GM12801 (cell line): Measurements from ENCODE around the gene CACNA1B.

Source experiments
- TF ChIP-seq, protein P1 (sequence below): IDR thresholded peaks from one replicate; pipeline ENCODE4 v1.5.1; 2011; ENCODE audit warnings: control low read depth; ENCODE audit not compliant: insufficient read length; ENCODE audit errors: extremely low read depth

Gene CACNA1B

DNA sequence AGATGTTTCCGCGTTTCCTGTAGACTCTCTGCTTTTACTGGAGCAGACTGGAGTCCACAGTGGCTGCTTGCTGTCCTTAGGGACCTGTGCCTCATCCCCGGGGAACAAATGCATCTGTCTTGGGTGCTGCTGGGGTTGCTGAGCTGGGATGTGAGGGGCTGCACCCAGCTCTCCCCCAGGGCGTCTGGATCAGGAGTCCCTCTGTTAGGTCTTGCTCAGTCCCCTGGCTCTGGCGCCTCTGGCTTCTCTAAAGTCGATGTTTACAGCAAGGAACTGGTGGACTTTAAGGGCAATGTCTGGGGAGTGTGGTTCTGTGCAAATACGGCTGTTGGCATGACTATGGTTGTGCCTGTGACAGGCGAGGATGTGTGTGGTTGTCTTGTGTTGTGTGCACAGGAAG is 91.4 kb downstream of the CACNA1B start:
- TF ChIP-seq, protein P1, sequence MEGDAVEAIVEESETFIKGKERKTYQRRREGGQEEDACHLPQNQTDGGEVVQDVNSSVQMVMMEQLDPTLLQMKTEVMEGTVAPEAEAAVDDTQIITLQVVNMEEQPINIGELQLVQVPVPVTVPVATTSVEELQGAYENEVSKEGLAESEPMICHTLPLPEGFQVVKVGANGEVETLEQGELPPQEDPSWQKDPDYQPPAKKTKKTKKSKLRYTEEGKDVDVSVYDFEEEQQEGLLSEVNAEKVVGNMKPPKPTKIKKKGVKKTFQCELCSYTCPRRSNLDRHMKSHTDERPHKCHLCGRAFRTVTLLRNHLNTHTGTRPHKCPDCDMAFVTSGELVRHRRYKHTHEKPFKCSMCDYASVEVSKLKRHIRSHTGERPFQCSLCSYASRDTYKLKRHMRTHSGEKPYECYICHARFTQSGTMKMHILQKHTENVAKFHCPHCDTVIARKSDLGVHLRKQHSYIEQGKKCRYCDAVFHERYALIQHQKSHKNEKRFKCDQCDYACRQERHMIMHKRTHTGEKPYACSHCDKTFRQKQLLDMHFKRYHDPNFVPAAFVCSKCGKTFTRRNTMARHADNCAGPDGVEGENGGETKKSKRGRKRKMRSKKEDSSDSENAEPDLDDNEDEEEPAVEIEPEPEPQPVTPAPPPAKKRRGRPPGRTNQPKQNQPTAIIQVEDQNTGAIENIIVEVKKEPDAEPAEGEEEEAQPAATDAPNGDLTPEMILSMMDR = no peak

DNA sequence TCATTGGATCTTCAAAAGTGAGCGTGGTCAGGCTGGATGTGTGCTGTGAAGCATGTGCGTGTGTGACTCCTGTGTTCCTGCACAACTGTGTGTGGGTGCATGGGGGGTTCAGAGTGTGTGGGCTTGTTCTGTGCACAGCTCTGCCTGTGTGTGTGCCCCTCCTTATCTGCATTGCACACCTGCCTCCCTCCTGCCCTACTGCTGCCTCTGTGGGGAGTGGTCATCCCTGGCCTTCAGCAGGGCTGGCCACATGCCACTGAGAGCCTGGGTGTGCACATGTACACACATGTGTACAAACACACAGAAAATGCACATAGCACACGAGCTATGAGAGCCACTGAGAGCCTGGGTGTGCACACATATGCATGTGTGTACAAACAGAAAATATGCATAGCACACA is 92.1 kb downstream of the CACNA1B start:
- TF ChIP-seq, protein P1 = no peak

DNA sequence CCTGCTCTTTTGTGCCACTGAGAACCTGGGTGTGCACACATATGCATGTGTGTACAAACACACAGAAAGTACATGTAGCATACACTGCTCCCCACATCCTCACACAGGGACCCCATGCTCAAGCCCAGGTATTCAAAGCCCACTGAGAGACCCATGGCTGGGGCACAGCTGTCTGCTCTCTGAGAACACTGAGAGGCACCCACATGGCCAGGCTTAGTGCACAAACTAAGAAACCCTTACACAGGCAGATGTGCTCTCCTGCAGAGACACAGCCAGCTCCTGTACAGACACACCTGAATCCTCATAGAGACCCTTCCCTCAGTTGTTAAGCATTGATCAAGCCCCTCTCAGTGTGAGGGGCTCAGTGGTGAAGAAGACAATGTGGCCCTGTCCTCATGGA is 92.5 kb downstream of the CACNA1B start:
- TF ChIP-seq, protein P1 = no peak

DNA sequence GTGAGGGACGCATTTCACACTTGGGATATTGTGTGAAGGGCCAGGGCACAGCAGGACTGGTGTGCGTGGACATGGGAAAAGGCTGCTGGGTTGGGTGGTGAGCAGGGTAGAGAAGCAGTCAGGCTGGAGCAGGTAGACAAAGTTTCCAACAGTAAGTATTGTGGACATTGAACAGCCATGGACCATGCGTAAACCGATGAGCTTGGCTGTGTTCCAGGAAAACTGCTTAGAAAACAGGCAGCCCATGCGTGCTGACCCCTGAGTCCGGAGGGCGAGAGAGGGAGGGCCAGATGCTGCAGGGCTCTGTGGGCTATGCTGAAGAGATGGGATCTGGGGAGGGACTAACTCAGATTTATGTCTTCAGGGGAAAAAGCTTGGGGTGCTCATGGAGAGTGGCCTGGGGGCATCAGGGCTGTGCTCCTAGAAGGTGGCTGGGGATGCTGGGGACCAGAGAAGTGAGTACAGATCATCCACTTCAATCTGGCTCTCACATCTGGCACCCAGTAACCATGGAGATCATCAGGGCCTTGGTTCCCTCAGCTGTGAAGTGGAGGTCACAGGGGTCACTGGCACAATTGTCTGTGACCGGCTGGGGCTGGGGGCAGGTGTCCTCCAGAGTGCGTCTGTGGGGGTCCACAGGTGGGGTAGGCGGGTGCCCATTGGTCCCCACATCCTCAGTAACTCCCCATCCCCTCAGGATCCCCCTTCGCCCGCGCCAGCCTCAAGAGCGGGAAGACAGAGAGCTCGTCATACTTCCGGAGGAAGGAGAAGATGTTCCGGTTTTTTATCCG is 93.3 kb downstream of the CACNA1B start:
- TF ChIP-seq, protein P1 = no peak

DNA sequence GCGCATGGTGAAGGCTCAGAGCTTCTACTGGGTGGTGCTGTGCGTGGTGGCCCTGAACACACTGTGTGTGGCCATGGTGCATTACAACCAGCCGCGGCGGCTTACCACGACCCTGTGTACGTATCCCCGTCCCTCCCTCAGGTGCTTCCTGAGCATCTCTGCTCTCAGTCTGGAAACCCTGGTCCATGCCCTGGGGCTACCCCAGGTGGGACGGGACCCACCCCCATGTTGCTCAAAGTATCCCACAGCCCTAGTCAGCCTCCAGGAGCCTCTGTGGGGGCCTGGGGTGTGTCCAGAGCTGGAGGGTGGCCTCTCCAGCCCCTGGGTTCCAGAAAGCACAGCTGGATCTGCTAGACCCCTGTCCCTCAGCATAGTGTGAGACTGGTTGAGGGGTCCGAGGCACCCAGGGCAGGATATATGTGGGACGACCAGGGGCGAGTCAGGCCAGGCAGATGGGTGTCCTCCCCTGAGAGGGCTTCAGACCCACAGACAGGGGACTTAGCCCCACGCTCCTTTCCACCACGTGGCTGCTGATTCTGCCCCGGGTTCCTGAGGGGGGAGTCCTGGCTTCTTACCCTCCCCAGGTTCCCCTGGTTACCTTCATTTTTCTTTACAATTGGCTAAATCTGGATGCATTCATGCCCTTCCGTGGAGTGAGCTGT is 94.0 kb downstream of the CACNA1B start:
- TF ChIP-seq, protein P1 = no peak

DNA sequence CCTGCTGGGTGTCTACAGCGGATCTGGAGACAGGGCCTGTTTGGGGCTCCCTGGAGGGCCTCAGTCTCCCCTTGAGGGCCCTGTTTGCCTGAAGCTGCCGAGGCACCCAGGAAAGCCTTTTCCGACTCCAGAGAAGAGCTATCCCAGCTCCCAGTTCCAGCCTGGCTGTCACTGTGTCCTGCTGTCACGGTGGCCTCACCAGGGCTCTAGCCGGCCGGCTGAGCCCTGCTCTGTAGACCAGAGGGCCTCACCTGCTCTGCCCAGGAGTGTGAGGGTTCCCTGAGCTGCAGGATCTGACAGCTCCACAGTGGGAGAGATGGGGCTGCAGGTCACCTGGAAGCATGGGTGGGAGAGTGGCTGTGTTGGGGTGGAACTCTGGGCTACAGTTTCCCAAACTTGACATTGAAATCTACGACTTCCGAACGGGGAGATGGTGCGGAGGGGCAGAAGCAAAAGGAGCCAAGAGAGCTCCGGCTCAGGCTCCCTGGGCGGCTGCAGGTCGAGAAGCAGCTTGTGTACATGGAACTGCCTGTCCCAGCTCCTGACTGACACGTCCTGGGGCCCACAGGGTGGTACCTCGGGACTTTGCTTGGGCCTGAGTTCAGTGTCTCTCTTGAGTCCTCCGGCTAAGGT is 94.9 kb downstream of the CACNA1B start:
- TF ChIP-seq, protein P1 = no peak

DNA sequence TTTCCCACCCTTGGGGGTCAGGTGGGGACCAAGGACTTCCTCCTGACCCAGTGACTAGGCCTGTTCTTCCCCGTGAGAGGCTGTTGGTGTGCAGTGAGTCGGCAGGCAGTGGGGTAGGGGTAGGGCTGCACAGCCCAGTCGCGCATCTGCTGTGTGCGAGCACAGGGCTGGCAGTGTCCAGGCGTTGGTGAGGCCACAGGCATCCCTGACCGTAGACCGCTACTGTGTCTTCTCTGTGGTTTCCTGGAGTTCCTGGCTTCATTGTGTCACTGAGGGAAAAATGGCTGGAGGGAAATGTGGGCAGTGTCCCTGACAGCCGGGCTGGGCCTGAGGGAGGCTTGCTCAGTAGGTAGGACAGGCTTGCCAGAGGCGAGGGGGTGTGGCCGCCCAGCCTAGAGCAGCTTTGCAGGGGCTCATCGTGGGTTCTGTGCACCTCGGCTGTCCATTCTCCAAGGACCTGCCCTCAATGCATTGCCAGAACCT is 95.4 kb downstream of the CACNA1B start:
- TF ChIP-seq, protein P1 = no peak
